OCI-M1 (cell line): ENCODE data around the gene SVOPL.

Experiments used
- DNase-seq: peaks from one replicate; lab custom pipeline; 2025; lab: John Stamatoyannopoulos, UW

SVOPL gene

GRCh38 chr7:138608275-138608674, 92.9 kb downstream of the SVOPL start:
- DNase-seq = no peak

- DNase-seq = no peak
Observed at GRCh38 chr7:138607216-138608126, 93.7 kb downstream of the SVOPL start.

GRCh38 chr7:138606236-138606635, 94.9 kb downstream of the SVOPL start:
- DNase-seq = no peak

GRCh38 chr7:138603549-138604318, 97.4 kb downstream of the SVOPL start:
- no peak for DNase-seq

GRCh38 chr7:138602451-138602850, 98.7 kb downstream of the SVOPL start:
- DNase-seq = no peak

GRCh38 chr7:138595454-138595853, 105.7 kb downstream of the SVOPL start:
- DNase-seq = no peak

GRCh38 chr7:138590154-138590553, 111.0 kb downstream of the SVOPL start:
- DNase-seq = no peak

GRCh38 chr7:138588986-138589385, 112.2 kb downstream of the SVOPL start:
- no peak for DNase-seq

GRCh38 chr7:138587485-138587884, 113.7 kb downstream of the SVOPL start:
- DNase-seq = no peak

GRCh38 chr7:138585283-138585993, 115.7 kb downstream of the SVOPL start:
- no peak for DNase-seq

- DNase-seq = no peak
Observed at GRCh38 chr7:138584696-138585095, 116.5 kb downstream of the SVOPL start.

- DNase-seq = no peak
Observed at GRCh38 chr7:138584283-138584682, 116.9 kb downstream of the SVOPL start.

- no peak for DNase-seq
Observed at GRCh38 chr7:138581065-138581464, 120.1 kb downstream of the SVOPL start.

GRCh38 chr7:138579671-138580070, 121.5 kb downstream of the SVOPL start:
- DNase-seq = no peak

GRCh38 chr7:138579136-138579535, 122.0 kb downstream of the SVOPL start:
- DNase-seq = no peak

- DNase-seq = peak; percentile 0
Observed at GRCh38 chr7:138575897-138576428, 125.2 kb downstream of the SVOPL start.

GRCh38 chr7:138573741-138574140, 127.4 kb downstream of the SVOPL start:
- no peak for DNase-seq

GRCh38 chr7:138570715-138571114, 130.4 kb downstream of the SVOPL start:
- no peak for DNase-seq

- DNase-seq = no peak
Observed at GRCh38 chr7:138569418-138569817, 131.7 kb downstream of the SVOPL start.

- no peak for DNase-seq
Observed at GRCh38 chr7:138568655-138569054, 132.5 kb downstream of the SVOPL start.

GRCh38 chr7:138565451-138566114, 135.6 kb downstream of the SVOPL start:
- peak; percentile 67 for DNase-seq

GRCh38 chr7:138565071-138565450, 136.1 kb downstream of the SVOPL start:
- DNase-seq = no peak
